Fibroblast of lung (primary cell): ENCODE measurements around the gene POLR1A. TPM values are rescaled to one million over a fixed set of nuclear protein-coding genes. Genes with fewer than 3 reads are reported as not detected.
A peak's percentile ranks its signal among the peaks of the same experiment; 100 is the strongest.

Experiments
- DNase-seq, 2 donors: peaks; one replicate each; pipeline versions ENCODE4 v3.0.0 to v3.0.0-alpha.2; 2010; ENCODE audit warnings: low read depth in 2 of 2
- H2AFZ ChIP-seq: 2 replicates; pipeline ENCODE4 v1.5.1; 2012; ENCODE audit warnings: low read length, control low read depth, inconsistent platforms
- H3K27ac ChIP-seq: 2 replicates; pipeline ENCODE4 v1.5.1; 2011; ENCODE audit warnings: low read length, control low read depth; ENCODE audit not compliant: insufficient read depth
- H3K27me3 ChIP-seq: 2 replicates; pipeline ENCODE4 v1.5.1; 2011; ENCODE audit warnings: mild to moderate bottlenecking, low read length; ENCODE audit not compliant: control insufficient read depth, insufficient read depth
- H3K36me3 ChIP-seq: 2 replicates; pipeline ENCODE4 v1.5.1; 2011; ENCODE audit warnings: low read length; ENCODE audit not compliant: control insufficient read depth, insufficient read depth
- H3K4me1 ChIP-seq: 2 replicates; pipeline ENCODE4 v1.5.1; 2011; ENCODE audit warnings: low read length; ENCODE audit not compliant: control insufficient read depth, insufficient read depth; ENCODE audit errors: extremely low read depth
- H3K4me2 ChIP-seq: 2 replicates; pipeline ENCODE4 v1.5.1; 2011; ENCODE audit warnings: low read length, control low read depth; ENCODE audit not compliant: insufficient read depth; ENCODE audit errors: extremely low read depth
- H3K4me3 ChIP-seq, 4 experiments: fragments of 200-600 bp in 1 of 4; sonication (generic) in 1 of 4; replicated peaks in 1 of 4; 2 replicates each; pipeline ENCODE4 v1.5.1; 2011 to 2016; ENCODE audit warnings: low read length in 4 of 4, low read depth in 3 of 4, mild to moderate bottlenecking in 3 of 4, control low read depth in 2 of 4, inconsistent platforms in 1 of 4, mixed read lengths in 1 of 4; ENCODE audit not compliant: insufficient read depth in 1 of 4; ENCODE audit errors: control extremely low read depth in 1 of 4
- H3K79me2 ChIP-seq: 2 replicates; pipeline ENCODE4 v1.5.1; 2012; ENCODE audit warnings: mild to moderate bottlenecking, low read length, inconsistent platforms; ENCODE audit not compliant: control insufficient read depth, insufficient read depth
- H3K9ac ChIP-seq: 2 replicates; pipeline ENCODE4 v1.5.1; 2011; ENCODE audit warnings: mild to moderate bottlenecking, low read length, control low read depth; ENCODE audit not compliant: insufficient read depth
- H3K9me3 ChIP-seq: 2 replicates; pipeline ENCODE4 v1.5.1; 2012; ENCODE audit warnings: low read depth, low read length; ENCODE audit not compliant: control insufficient read depth, insufficient read depth
- H4K20me1 ChIP-seq: 2 replicates; pipeline ENCODE4 v1.5.1; 2011; ENCODE audit warnings: low read length; ENCODE audit not compliant: control insufficient read depth, insufficient read depth; ENCODE audit errors: extremely low read depth
- EZH2 ChIP-seq: IDR thresholded peaks from 2 replicates; pipeline ENCODE4 v1.5.1; 2012; ENCODE audit warnings: low read length, control low read depth, mild to moderate bottlenecking; ENCODE audit errors: missing control alignments
- polyA plus RNA-seq, 2 donors: library from polyadenylated mRNA; depleted of rRNA in 1 of 2; stranded (reverse) in 1 of 2; unstranded in 1 of 2; fragments of >200 nt; gene quantifications; 2 replicates each; pipeline ENCODE4 v1.2.1, GENCODE V29; 2011 to 2012; ENCODE audit warnings: missing spikeins in 1 of 2
- total RNA-seq: library from RNA; depleted of rRNA; stranded (reverse); fragments of >200 nt; gene quantifications from 2 replicates; pipeline ENCODE4 v1.2.1, GENCODE V29; 2014
- TF ChIP-seq, protein P1 (sequence below), 2 donors: IDR thresholded peaks in 1 of 2; conservative IDR thresholded peaks in 1 of 2; 1 replicate in 1 of 2; 2 replicates in 1 of 2; pipeline ENCODE4 v1.5.1; 2011 to 2012; ENCODE audit warnings: low read length in 2 of 2, control low read depth in 1 of 2, inconsistent platforms in 1 of 2, low read depth in 1 of 2, mild to moderate bottlenecking in 1 of 2

The POLR1A gene
- total and polyA plus RNA-seq, 2 donors (not counting 1 experiment from before 2014, with no cell fraction given) = 9.4 to 9.9 TPM

DNA sequence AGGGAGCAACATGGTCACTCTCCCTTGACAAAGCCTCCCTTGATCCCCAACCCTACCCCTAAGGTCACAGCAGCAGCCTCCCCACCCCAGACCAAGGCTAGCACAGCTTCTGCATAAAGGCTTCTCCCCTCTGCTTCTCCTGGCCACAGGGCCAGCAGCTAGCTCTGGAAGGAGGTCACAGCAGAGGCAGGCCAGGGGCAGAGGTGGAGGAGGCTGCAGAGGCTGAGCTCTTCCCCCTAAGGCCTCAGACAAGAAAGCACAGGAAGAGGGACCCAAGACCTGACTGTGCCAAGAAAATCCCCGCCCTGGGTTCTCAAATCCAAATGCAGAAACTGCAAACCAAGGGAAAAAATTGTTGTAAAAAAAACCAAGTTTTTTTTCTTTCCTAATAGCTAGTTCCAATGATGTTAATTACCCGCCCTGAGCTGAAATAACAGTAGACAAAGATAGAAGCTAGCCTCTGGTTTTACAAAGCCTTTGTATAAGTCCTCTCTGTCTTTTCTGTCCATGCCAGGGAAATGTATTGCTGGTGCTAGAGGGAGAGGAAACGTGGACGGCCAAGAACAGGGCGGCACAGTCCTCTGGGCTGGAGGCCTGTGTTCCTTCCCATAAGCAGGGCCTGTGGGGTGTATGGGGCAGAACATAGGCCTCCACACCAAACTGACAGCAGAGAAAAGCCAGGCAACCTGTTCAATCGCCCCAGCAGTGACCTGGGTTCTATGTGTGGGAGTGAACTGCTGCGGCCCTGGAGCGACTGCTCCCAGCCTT is 79.5 kb downstream of the POLR1A start:
- H2AFZ ChIP-seq = no peak overlapping the region
- peaks cover 32% of the 10 kb centered on the region for H3K36me3 ChIP-seq
- no peak overlapping the region for H3K4me3 ChIP-seq
- H3K4me1 ChIP-seq = peaks cover 6% of the 10 kb centered on the region
- TF ChIP-seq, protein P1, sequence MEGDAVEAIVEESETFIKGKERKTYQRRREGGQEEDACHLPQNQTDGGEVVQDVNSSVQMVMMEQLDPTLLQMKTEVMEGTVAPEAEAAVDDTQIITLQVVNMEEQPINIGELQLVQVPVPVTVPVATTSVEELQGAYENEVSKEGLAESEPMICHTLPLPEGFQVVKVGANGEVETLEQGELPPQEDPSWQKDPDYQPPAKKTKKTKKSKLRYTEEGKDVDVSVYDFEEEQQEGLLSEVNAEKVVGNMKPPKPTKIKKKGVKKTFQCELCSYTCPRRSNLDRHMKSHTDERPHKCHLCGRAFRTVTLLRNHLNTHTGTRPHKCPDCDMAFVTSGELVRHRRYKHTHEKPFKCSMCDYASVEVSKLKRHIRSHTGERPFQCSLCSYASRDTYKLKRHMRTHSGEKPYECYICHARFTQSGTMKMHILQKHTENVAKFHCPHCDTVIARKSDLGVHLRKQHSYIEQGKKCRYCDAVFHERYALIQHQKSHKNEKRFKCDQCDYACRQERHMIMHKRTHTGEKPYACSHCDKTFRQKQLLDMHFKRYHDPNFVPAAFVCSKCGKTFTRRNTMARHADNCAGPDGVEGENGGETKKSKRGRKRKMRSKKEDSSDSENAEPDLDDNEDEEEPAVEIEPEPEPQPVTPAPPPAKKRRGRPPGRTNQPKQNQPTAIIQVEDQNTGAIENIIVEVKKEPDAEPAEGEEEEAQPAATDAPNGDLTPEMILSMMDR (conservative IDR thresholded peaks at IDR 0.05 in 1 of 2, IDR thresholded peaks at IDR 0.05 in 1 of 2; ENCODE audit: low read depth in 1 of 2, low read length in 2 of 2) = no peak
- no peak for TF ChIP-seq EZH2
- no peaks in the 10 kb centered on the region for H4K20me1 ChIP-seq
- no peak overlapping the region for H3K27ac ChIP-seq
- no peaks in the 10 kb centered on the region for H3K9me3 ChIP-seq
- no peaks in the 10 kb centered on the region for H3K27me3 ChIP-seq
- DNase-seq = no peak
- no peak overlapping the region for H3K4me2 ChIP-seq
- H3K79me2 ChIP-seq = no peaks in the 10 kb centered on the region
- no peak overlapping the region for H3K9ac ChIP-seq

GRCh38 chr2:86025229-86025820 is 80.4 kb downstream of the POLR1A start:
- H3K36me3 ChIP-seq = peaks cover 27% of the 10 kb centered on the region
- no peaks in the 10 kb centered on the region for H3K27me3 ChIP-seq
- H3K4me2 ChIP-seq = no peak overlapping the region
- peaks cover 8% of the 10 kb centered on the region for H3K4me1 ChIP-seq
- no peak overlapping the region for H2AFZ ChIP-seq
- H3K9me3 ChIP-seq = no peaks in the 10 kb centered on the region
- peak in 1 of 2 donors; percentile 4 for DNase-seq
- TF ChIP-seq EZH2 = no peak
- TF ChIP-seq, protein P1 (conservative IDR thresholded peaks at IDR 0.05 in 1 of 2, IDR thresholded peaks at IDR 0.05 in 1 of 2; ENCODE audit: low read depth in 1 of 2, low read length in 2 of 2) = no peak
- no peak overlapping the region for H3K27ac ChIP-seq
- H3K4me3 ChIP-seq = no peak overlapping the region
- H4K20me1 ChIP-seq = no peaks in the 10 kb centered on the region
- no peaks in the 10 kb centered on the region for H3K79me2 ChIP-seq
- no peak overlapping the region for H3K9ac ChIP-seq

- H3K36me3 ChIP-seq = peaks cover 21% of the 10 kb centered on the region
- no peaks in the 10 kb centered on the region for H3K9me3 ChIP-seq
- no peak for TF ChIP-seq EZH2
- TF ChIP-seq, protein P1 (conservative IDR thresholded peaks at IDR 0.05 in 1 of 2, IDR thresholded peaks at IDR 0.05 in 1 of 2; ENCODE audit: low read depth in 1 of 2, low read length in 2 of 2) = no peak
- no peak overlapping the region for H3K4me2 ChIP-seq
- no peaks in the 10 kb centered on the region for H3K27me3 ChIP-seq
- no peak overlapping the region for H2AFZ ChIP-seq
- no peaks in the 10 kb centered on the region for H4K20me1 ChIP-seq
- no peak overlapping the region for H3K4me3 ChIP-seq
- no peaks in the 10 kb centered on the region for H3K79me2 ChIP-seq
- H3K9ac ChIP-seq = no peak overlapping the region
- peaks cover 5% of the 10 kb centered on the region for H3K4me1 ChIP-seq
- DNase-seq = no peak
- H3K27ac ChIP-seq = no peak overlapping the region
Measured at GRCh38 chr2:86023366-86023712, 82.3 kb downstream of the POLR1A start.
